HepG2 (cell line): Measurements from ENCODE around the gene SALL4. TPM values are rescaled to one million over a fixed set of nuclear protein-coding genes. Genes with fewer than 3 reads are reported as not detected.
A peak's percentile ranks its signal among the peaks of the same experiment; 100 is the strongest.

Experiments used
- ATF6 ChIP-seq: sonication (generic); formaldehyde crosslinking; conservative IDR thresholded peaks from 2 replicates; pipeline ENCODE4 v1.4.0; 2020; ENCODE audit warnings: missing genetic modification reagents
- CBX1 ChIP-seq: IDR thresholded peaks from one replicate; pipeline ENCODE4 v1.6.1; 2016; ENCODE audit warnings: antibody characterized with exemption, low read depth
- MEIS1 ChIP-seq: sonication (generic); formaldehyde crosslinking; IDR thresholded peaks from 2 replicates; pipeline ENCODE4 v1.9.0; 2021; ENCODE audit warnings: mild to moderate bottlenecking, missing genetic modification reagents, moderate library complexity, borderline replicate concordance
- POGK ChIP-seq: sonication (generic); formaldehyde crosslinking; conservative IDR thresholded peaks from 2 replicates; pipeline ENCODE4 v1.8.0; 2022; ENCODE audit warnings: mild to moderate bottlenecking, moderate library complexity, missing genetic modification reagents
- SETDB1 ChIP-seq: sonication (generic); formaldehyde crosslinking; IDR thresholded peaks from 2 replicates; pipeline ENCODE4 v1.5.1; 2020; ENCODE audit warnings: missing genetic modification reagents, mild to moderate bottlenecking, borderline replicate concordance
- SNRNP70 ChIP-seq: fragments of 200-400 bp; formaldehyde crosslinking; IDR thresholded peaks from 2 replicates; pipeline ENCODE4 v1.6.1; 2017; ENCODE audit warnings: mild to moderate bottlenecking, low read depth, low read length, moderate library complexity
- U2AF1 ChIP-seq: fragments of 200-400 bp; formaldehyde crosslinking; optimal IDR thresholded peaks from 2 replicates; pipeline ENCODE3; 2017; ENCODE audit warnings: mild to moderate bottlenecking, low read depth, low read length
- ZMAT5 ChIP-seq: sonication (generic); formaldehyde crosslinking; IDR thresholded peaks from 2 replicates; pipeline ENCODE4 v1.5.0; 2020; ENCODE audit warnings: mild to moderate bottlenecking, low read depth, missing genetic modification reagents, borderline replicate concordance
- ZNF747 ChIP-seq: sonication (generic); formaldehyde crosslinking; IDR thresholded peaks from 2 replicates; pipeline ENCODE4 v1.8.1; 2023; ENCODE audit warnings: missing genetic modification reagents, mild to moderate bottlenecking, borderline replicate concordance
- ZNF792 ChIP-seq: IDR thresholded peaks from 2 replicates; pipeline ENCODE4 v1.6.1; 2016
- ZNF841 ChIP-seq: sonication (generic); formaldehyde crosslinking; IDR thresholded peaks from 2 replicates; pipeline ENCODE4 v1.8.1; 2023; ENCODE audit warnings: missing genetic modification reagents, borderline replicate concordance
- polyA plus RNA-seq, 8 experiments: library from polyadenylated mRNA; depleted of rRNA in 3 of 8; stranded (reverse) in 7 of 8; unstranded in 1 of 8; fragments of >200 nt; fragmentation: Illumina TruSeq in 4 of 8; extraction: Trizol in 4 of 8; gene quantifications; 2 replicates each; pipeline versions ENCODE4 v1.2.1 to v1.2.3, GENCODE V29; 2011 to 2016; ENCODE audit warnings: low read depth in 4 of 8, missing spikeins in 1 of 8, mixed read lengths in 1 of 8; ENCODE audit not compliant: insufficient read depth in 1 of 8
- total RNA-seq, 5 experiments: library from RNA; depleted of rRNA; stranded (reverse); fragments of >200 nt; fragmentation: Illumina TruSeq; extraction: Trizol; gene quantifications; 2 replicates each; pipeline ENCODE4 v1.2.3, GENCODE V29; 2016; ENCODE audit warnings: low read depth in 1 of 5
- TF ChIP-seq, protein P1 (sequence below): IDR thresholded peaks from 2 replicates; pipeline ENCODE4 v1.6.1; 2012; ENCODE audit warnings: low read length, improper control_type of control experiment
- TF ChIP-seq, protein P2 (sequence below): sonication (generic); formaldehyde crosslinking; IDR thresholded peaks from 2 replicates; pipeline ENCODE4 v1.5.0; 2020; ENCODE audit warnings: missing genetic modification reagents
- TF ChIP-seq, protein P3 (sequence below): sonication (generic); formaldehyde crosslinking; IDR thresholded peaks from 2 replicates; pipeline ENCODE4 v1.8.0; 2022; ENCODE audit warnings: missing genetic modification reagents, mild to moderate bottlenecking, moderate library complexity, borderline replicate concordance
- TF ChIP-seq, protein P4 (sequence below): sonication (generic); formaldehyde crosslinking; IDR thresholded peaks from 2 replicates; pipeline ENCODE4 v1.5.1; 2020; ENCODE audit warnings: missing genetic modification reagents, mild to moderate bottlenecking, borderline replicate concordance

Gene SALL4
- total and polyA plus RNA-seq, 2 of the 13 experiments (the other 11 are each of a cell fraction or from before 2014, with no cell fraction given) = 0.33 to 1.8 TPM

DNA sequence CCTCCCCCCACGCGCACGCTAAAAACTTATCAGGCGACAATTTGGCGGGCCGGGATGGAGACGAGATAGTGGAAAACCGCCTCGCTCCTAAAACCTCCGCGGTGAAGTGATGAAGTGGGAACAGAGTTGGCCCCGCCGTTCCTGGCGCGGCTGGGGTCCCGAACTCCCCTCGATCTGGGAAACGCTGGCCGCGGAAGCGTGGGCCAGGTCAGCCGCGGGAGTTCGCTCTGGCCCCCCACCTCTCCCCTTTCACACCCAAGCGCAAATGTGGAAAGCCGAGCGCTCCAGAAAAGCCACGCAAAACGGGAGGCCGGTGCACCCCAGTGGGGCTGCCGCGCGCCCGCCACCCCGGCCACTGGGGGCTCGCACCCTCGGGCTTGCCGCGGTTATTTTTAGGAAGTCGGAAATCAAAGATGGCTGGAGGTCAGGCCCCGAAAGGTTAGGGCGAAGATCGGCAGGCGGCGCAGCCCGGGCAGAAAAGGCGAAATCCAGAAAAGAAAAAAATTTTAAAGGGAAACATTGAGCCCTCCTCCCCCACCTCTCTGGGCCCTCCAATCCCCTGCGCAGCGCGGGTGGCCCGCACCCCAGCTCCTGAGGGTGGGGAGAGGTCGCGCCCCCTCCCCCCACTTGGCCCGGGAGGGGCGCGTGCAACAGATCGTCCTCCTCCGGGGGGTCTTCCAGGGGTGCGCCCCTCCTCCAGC lies 1.0 kb downstream of the SALL4 start (continued):
- peak; percentile 55; the same call in 1 of the 2 replicates for TF ChIP-seq POGK (CRISPR knock-in tag)
- TF ChIP-seq, protein P1, sequence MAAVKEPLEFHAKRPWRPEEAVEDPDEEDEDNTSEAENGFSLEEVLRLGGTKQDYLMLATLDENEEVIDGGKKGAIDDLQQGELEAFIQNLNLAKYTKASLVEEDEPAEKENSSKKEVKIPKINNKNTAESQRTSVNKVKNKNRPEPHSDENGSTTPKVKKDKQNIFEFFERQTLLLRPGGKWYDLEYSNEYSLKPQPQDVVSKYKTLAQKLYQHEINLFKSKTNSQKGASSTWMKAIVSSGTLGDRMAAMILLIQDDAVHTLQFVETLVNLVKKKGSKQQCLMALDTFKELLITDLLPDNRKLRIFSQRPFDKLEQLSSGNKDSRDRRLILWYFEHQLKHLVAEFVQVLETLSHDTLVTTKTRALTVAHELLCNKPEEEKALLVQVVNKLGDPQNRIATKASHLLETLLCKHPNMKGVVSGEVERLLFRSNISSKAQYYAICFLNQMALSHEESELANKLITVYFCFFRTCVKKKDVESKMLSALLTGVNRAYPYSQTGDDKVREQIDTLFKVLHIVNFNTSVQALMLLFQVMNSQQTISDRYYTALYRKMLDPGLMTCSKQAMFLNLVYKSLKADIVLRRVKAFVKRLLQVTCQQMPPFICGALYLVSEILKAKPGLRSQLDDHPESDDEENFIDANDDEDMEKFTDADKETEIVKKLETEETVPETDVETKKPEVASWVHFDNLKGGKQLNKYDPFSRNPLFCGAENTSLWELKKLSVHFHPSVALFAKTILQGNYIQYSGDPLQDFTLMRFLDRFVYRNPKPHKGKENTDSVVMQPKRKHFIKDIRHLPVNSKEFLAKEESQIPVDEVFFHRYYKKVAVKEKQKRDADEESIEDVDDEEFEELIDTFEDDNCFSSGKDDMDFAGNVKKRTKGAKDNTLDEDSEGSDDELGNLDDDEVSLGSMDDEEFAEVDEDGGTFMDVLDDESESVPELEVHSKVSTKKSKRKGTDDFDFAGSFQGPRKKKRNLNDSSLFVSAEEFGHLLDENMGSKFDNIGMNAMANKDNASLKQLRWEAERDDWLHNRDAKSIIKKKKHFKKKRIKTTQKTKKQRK = no peak
- no peak for TF ChIP-seq ZMAT5 (CRISPR knock-in tag)
- no peak for TF ChIP-seq CBX1
- TF ChIP-seq, protein P2, sequence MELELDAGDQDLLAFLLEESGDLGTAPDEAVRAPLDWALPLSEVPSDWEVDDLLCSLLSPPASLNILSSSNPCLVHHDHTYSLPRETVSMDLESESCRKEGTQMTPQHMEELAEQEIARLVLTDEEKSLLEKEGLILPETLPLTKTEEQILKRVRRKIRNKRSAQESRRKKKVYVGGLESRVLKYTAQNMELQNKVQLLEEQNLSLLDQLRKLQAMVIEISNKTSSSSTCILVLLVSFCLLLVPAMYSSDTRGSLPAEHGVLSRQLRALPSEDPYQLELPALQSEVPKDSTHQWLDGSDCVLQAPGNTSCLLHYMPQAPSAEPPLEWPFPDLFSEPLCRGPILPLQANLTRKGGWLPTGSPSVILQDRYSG = 0 out of 2 replicates have a peak, but pooled peaks have one; percentile 47
- TF ChIP-seq U2AF1 = no peak
- no peak for TF ChIP-seq ATF6 (CRISPR knock-in tag)
- no peak for TF ChIP-seq ZNF841 (CRISPR knock-in tag)
- TF ChIP-seq, protein P3, sequence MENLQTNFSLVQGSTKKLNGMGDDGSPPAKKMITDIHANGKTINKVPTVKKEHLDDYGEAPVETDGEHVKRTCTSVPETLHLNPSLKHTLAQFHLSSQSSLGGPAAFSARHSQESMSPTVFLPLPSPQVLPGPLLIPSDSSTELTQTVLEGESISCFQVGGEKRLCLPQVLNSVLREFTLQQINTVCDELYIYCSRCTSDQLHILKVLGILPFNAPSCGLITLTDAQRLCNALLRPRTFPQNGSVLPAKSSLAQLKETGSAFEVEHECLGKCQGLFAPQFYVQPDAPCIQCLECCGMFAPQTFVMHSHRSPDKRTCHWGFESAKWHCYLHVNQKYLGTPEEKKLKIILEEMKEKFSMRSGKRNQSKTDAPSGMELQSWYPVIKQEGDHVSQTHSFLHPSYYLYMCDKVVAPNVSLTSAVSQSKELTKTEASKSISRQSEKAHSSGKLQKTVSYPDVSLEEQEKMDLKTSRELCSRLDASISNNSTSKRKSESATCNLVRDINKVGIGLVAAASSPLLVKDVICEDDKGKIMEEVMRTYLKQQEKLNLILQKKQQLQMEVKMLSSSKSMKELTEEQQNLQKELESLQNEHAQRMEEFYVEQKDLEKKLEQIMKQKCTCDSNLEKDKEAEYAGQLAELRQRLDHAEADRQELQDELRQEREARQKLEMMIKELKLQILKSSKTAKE = no peak
- 0 out of 2 replicates have a peak, but pooled peaks have one; percentile 12 for TF ChIP-seq SETDB1 (CRISPR knock-in tag)
- TF ChIP-seq SNRNP70 = no peak
- TF ChIP-seq ZNF747 (CRISPR knock-in tag) = no peak
- no peak for TF ChIP-seq MEIS1 (CRISPR knock-in tag)
- no peak for TF ChIP-seq ZNF792
- TF ChIP-seq, protein P4, sequence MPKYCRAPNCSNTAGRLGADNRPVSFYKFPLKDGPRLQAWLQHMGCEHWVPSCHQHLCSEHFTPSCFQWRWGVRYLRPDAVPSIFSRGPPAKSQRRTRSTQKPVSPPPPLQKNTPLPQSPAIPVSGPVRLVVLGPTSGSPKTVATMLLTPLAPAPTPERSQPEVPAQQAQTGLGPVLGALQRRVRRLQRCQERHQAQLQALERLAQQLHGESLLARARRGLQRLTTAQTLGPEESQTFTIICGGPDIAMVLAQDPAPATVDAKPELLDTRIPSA (CRISPR knock-in tag) = no peak; the same call in 1 of the 2 replicates
